GM18505 (cell line): ENCODE measurements around the gene GATAD2B.
A peak's percentile ranks its signal among the peaks of the same experiment; 100 is the strongest.
"Not testable (repeated sequence)": the region's sequence is repeated elsewhere in the genome, so short reads cannot be mapped to it uniquely, and the experiment has no call there.

Source experiments
- ATAC-seq: cut with Tn5 transposase; IDR thresholded peaks from one replicate; pipeline ENCODE4 v1.9.1; 2021; ENCODE audit not compliant: unreplicated experiment
- POLR2A ChIP-seq: IDR thresholded peaks from 4 replicates; pipeline ENCODE4 v1.6.1; 2011; ENCODE audit warnings: borderline replicate concordance; ENCODE audit not compliant: insufficient read depth, insufficient read length; ENCODE audit errors: extremely low read depth

The GATAD2B gene

DNA sequence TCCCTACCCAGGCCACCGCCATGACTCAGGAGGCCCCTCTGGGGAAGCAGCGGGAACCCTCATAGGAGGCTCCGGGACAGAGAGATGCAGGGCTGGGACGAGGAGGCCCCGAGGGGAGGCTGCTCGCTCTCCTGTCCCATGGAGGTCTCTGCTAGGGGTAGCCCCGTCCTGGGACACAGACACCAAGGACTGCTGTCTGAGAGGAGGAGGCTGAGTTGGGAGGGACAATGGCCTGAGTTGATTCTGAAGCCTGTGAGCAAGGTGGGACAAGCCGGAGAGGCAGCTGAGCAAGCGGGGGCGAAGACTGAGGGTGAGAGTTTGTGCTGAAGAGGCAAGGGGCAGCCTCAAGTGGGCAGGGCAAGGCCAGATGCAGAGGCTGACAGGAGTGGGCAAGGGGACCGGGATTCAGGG is 130.1 kb downstream of the GATAD2B start:
- TF ChIP-seq POLR2A = no peak
- no peak for ATAC-seq

GRCh38 chr1:153791648-153792253 is 131.0 kb downstream of the GATAD2B start:
- peak; percentile 3 for ATAC-seq
- TF ChIP-seq POLR2A = no peak

- ATAC-seq = peak; percentile 75
- TF ChIP-seq POLR2A = peak; percentile 43
These were observed 131.7 kb downstream of the GATAD2B start for GRCh38 chr1:153790966-153791647.

DNA sequence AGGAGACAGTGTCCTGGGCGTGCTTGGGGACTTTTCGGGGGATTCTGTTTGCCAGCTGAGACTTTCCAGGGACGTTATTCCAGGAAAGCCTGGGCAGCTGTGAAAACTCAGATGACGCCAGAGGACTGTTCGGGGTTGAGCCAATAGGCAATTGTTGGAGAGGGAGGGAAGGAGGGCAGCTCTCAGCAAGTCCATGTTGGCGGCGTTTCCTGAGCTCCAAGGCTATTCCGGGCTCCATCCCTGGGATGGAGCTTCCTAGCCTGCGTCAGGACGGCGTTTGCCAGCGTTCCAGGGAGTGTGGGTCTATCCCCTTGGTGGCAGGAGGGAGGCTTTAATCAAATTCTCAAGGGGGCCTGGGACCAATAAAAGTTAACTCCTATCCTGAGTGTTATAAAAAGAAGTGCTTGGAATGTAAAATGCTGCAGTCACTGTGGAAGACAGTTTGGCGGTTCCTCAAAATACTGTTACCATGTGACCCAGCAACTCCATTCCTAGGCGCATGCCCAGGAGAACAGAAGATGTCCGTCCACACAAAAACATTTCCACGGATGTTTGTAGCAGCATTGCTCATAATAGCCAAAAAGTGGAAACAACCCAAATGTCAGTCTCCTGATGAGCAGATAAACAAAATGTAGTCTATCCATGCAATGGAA is 132.3 kb downstream of the GATAD2B start:
- peak; percentile 16 for ATAC-seq
- no peak for TF ChIP-seq POLR2A

- no peak for ATAC-seq
- TF ChIP-seq POLR2A = no peak
These were observed 133.2 kb downstream of the GATAD2B start for GRCh38 chr1:153789478-153790034.

DNA sequence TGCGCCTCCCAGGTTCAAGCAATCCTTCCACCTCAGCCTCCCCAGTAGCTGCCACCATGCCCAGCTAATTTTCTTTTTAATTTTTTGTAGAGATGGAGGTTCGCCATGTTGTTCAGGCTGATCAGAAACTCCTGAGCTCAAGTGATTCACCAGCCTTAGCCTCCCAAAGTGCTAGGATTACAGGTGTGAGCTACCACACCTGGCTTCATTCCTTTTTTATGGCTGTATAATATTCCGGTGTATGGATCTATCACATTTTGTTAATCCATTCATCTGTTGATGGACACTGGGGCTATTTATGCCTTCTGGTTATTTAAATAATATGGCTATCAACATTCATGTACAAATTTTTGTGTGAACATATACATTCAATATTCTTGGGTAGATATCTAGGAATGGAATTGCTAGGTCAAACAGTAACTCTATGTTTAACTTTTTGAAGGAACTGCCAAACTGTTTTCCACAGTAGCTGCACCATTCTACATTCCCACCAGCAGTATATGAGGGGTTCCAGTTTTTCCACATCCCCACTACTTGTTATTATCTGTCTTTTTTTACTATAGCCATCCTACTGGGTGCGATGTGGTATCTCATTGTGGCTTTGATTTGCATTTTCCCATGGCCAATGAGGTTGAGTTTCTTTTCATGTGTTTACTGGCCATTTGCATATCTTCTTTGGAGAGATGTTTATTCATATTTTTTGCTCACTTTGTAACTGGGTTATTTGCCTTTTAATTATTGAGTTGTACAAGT is 136.6 kb downstream of the GATAD2B start:
- TF ChIP-seq POLR2A = no peak
- ATAC-seq = no peak

DNA sequence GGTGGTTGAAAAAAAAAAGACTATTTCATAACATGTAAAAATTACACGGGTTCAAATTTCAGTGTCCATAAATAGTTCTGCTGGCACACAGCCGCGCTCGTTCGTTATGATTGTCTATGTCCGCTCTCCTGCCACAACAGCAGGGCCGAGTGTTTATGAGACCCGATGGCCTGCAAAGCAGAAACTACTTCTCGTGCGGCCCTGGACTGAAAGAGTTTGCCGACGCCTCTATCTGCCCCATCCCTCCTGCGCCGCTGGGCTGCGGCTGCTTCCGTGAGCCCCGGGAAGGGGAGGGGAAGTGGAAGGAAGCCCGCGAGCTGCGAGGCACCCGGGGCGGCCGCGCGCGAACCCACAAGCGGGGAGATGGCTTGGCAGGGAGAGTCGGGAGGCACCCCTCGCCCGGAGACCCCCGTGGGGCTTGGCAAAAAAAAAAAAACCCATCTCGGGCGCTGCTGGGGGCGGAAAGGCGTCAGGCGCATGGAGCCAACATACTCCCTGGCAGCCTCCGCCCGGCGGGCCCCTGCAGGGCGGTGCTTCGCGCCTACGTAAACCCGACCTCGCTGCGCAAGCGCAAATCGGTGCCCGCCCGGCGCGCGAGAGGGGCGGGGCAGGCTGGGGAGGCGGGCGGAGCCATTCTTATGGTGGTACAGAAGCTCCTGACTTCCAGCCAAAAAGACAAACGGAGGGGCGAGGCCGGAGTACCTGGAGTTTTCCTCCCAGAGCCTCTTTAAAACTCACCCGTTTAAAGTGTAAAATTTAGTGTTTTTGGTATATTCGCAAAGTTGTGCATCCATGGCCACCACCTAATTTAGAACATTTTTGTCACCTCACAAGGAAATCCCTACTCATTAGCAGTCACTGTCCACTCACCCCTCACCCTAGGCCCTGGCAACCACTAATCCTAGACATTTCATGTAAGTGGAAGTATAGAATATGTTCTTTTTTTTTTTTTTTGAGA is 139.3 kb downstream of the GATAD2B start:
- TF ChIP-seq POLR2A = peak; percentile 98
- ATAC-seq = peak; percentile 85

- ATAC-seq = not testable (repeated sequence)
These were observed 140.1 kb downstream of the GATAD2B start for GRCh38 chr1:153782648-153783047.

DNA sequence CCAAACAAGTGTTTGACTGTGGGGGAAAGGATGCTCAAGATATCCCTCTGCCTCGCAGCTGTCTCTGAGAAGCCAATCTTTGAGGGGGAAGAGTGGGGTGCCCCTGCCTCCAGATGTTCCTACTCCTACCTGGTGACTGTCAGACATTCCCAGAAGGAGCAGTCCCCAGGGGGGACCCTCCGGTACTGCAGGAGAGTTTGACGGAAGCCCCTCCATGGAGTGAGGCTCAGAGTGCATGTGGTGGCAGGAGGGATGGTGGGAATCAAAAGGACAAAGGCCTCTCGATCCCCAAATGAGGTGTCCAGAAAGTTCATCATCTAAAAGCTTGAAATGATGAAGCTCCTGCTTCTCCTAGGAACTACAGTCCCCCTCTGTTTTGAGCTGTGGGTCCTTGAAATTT is 142.2 kb downstream of the GATAD2B start:
- ATAC-seq = no peak
- no peak for TF ChIP-seq POLR2A

GRCh38 chr1:153779781-153780541 is 142.8 kb downstream of the GATAD2B start:
- no peak for TF ChIP-seq POLR2A

DNA sequence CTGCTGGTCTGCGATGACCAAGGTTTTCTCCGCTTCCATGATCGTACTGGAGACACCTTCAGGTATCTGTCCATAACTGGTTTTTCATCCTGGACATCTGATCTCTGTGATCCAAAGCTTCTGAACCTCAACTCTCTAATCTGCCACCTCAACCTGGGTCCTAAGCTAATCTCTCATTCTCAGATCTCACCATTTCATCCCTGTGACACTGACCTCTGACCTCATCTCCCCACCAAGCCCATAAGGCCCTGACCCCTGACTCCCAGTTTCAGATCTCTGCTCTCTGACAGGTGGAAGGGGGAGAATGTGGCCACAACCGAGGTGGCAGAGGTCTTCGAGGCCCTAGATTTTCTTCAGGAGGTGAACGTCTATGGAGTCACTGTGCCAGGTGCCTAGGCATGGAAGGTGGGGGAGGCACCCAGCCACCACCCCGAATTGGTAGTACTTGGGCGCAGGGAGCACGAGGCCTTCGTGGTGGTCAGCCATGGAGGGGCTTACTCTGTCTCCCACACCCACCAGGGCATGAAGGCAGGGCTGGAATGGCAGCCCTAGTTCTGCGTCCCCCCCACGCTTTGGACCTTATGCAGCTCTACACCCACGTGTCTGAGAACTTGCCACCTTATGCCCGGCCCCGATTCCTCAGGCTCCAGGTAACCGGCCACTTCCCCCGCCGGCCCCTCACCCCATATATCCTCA is 143.8 kb downstream of the GATAD2B start:
- no peak for ATAC-seq

More at GRCh38 chr1:153779781-153780541, 142.8 kb downstream of the GATAD2B start:
- ATAC-seq = no peak

More for the DNA sequence above, 143.8 kb downstream of the GATAD2B start:
- TF ChIP-seq POLR2A = no peak
